GM18951 (cell line): Measurements from ENCODE around the gene MRPL3.

Experiments used
- POLR2A ChIP-seq: IDR thresholded peaks from 4 replicates; pipeline ENCODE4 v1.6.1; 2011; ENCODE audit warnings: mild to moderate bottlenecking; ENCODE audit not compliant: insufficient read length, insufficient read depth; ENCODE audit errors: extremely low read depth
- in situ Hi-C: fragments of 300-500 bp; cut with MboI; formaldehyde crosslinking; loops from one replicate; pipeline ENCODE4 v1.12.0; 2022; ENCODE audit warnings: low sequenced_read_pairs, mixed read lengths, inconsistent platforms; ENCODE audit not compliant: unreplicated experiment

MRPL3 gene

DNA sequence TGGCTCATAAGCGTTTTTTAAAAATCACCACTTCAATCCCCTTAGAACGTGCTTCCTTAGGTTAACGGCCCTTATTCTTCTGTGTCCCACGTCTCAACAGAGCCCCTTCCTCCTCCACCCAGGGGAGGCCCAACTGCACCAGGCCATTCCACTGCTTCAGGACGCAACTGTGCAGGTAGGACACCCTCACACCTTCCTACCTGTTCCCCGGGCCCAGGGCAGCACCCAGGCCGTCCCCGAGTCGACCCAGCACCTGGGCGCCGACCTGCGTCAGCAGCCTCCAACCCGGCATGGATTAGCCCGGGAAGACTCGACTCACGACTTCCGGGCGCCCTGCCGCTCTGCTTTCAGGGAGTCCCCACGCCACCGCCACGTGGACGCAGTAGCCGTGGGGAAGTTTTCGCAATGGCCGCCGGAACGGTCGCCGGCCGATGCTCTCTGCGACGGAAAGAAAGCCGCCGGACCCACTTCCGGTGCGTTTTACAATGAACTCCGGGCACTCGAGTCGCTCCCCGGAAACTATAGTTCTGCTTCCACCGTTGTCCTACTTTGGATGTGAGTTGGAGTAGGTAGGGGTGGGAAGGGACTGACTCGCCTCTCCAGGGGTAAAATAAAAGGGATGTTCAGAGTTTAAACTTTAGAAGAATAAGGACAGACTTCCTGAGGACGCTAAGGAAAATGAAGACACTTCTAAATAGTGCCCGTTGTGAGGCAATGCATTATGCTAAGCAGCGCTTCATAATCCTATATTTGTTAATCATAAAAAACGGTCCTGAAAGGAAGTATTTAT, at the start of gene MRPL3:
TSS of gene MRPL3 (minus strand) at position 442 of the 790 bp plus-strand sequence. CDS start at position 292, 150 bp downstream.
- in situ Hi-C loops: no loop called here
- TF ChIP-seq POLR2A: peak; percentile 74

DNA sequence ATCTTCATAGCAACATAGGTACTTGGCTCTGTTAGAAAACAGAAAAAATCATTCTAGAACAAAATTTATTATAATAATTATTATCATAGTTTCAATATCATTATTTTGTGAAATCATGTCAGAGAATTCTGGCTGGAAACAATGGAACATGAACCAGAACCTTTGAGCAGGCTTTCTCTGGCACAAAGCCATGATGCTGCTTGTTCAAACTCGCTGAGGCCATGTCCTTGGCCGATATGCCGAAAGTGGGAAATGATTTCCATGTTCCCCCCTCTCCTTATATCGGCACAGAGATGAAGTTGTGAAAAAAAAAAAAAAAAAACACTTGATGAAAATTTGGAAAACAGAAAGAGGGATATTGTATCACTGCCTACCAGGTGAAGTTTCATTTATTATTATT, 49.0 kb upstream of the MRPL3 start:
- in situ Hi-C loops: no loop called here
- no peak for TF ChIP-seq POLR2A

DNA sequence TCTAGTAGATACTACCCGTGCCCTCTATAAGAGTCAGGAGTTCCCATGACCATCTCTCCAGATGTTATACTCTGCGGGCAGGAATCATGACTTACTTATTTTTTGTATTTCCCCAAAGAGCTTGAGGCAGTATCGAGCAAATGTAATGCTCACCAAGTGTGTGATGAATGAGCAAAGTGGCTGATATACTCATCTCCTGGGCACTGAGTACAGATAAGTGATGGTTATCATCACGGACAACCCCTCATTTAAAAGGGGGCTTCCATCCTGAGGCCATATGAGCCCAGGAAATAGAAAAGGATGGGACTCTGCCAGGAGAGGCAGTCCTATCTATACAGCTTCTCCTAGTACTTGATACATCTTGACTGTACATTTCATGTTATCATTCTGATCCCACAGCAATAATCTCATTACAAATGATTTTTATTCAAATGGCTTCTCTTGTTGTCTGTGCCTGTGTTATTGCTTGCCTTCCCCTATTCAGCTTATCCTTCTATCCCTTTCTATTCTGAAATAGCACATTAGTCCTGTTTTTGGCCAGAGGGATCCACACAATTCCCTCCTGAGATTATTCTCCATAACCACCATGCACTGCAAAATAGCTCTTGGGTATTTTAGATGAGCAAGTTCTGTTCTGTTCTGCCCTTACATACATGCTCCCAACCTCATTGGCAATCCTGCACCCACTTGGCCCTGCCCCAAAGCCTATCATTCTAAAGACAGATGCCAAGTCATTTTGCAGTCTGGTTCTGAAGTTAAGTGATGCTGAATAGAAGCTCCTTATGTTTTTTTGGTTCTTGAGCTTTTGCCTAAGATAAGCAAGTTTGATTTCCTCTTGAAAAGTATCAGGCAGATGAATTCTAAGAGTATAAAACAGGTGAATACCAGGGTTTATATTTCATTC, 48.0 kb upstream of the MRPL3 start:
- in situ Hi-C loops: no loop called here
- TF ChIP-seq POLR2A: no peak

DNA sequence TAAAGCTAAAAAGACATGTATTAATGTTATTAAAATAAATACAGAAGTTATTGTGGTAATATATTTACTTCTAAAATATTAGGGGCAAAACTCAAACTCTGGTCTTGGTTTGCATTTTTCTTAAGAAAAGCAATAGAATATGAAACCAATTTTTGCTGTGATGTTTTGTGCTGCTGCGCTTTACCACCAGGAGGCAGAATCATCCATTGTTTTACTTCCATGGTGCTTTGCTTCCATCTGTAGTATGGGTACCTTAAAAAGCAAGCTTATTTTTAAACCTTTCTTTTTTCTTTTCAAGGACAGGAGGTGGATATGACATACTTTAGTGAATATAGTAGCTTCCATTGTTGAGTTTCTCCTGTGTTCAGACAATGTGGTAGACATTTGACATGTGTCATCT, 46.6 kb upstream of the MRPL3 start:
- in situ Hi-C loops: loop anchor here (25.0 kb wide), 2 partner anchors 463 to 638 kb away; no protein-coding TSS in a partner anchor

DNA sequence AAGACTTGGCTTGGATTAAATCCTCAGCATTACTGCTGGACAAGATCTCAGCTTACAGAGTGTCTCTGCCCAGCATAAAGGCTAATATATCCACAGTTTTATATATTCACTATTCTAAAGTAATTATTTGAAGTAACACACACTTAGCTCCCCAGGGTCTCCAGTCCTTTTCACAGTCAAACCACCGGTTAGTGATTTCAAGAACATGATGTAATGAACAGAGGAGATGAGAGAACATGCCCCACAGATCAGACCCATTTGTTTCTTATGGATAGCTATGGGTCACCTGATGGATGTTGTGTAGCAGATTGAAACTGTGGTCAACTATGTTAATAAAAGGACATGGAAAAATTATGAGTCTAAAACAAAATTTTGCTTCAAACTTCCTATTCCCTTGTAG, 44.8 kb upstream of the MRPL3 start:
- TF ChIP-seq POLR2A: no peak
- in situ Hi-C loops: loop anchor here (25.0 kb wide), 2 partner anchors 465 to 640 kb away; no protein-coding TSS in a partner anchor

More for the DNA sequence above, 46.6 kb upstream of the MRPL3 start:
- no peak for TF ChIP-seq POLR2A

DNA sequence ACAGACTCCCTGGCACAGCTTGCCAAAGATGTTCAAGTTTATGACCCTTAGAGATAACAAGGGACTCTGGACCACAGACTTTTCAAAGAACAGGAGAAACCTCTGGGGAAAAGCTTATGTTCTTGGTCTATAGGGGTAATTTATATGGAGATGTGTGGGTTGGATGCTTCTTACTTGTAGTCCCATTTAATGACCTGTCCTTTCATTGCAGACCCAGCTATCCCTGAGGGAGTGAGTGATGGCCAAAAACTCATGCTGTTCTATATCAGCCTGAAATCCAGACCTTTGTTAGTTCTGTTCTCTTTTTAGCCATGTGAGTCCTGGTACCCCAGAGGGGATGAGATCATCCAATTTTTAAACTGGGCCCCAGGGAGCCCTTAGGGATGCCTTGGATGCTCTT, 43.7 kb upstream of the MRPL3 start:
- in situ Hi-C loops: loop anchor here (25.0 kb wide), 2 partner anchors 466 to 641 kb away; no protein-coding TSS in a partner anchor

DNA sequence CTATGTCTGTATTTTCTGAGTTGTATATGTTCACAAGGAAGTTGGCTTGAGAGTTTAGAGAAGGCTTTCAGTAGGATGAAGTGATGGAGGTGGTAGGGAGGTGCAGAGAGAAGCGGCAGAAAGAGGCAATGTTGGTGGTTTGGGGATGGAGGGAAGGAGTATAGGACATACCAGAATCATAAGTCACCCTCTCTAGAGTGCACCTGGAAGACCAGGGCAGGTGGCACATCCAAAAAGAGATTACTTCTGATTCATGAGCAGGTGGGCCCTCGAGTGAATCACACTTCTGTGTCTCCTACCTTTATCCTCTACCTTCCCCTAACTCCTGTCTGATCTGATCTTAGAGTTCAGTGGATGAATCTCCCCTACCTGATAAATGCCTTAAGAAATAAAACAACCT, 41.8 kb upstream of the MRPL3 start:
- in situ Hi-C loops: loop anchor here (25.0 kb wide), 2 partner anchors 468 to 643 kb away; no protein-coding TSS in a partner anchor
- no peak for TF ChIP-seq POLR2A

More for the DNA sequence above, 43.7 kb upstream of the MRPL3 start:
- no peak for TF ChIP-seq POLR2A

DNA sequence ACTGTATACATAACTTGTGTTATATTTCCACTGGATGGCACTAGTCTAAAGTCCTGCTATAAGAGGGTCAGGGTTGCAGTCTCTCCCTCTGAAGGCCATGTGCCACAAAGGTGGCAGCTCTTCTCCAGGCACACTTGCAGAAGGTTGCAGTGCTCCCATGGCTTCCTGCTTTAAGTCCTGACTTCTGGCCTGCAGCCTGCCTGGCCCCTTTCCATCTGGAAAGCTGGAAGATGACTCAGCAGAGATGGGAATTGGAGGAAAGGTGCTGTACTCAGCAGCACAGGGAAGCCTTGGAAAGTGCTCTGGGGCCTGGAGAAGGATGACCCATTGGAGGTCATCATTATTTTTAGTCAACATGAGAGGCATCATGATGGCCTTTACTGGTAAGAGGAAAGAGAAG, 40.9 kb upstream of the MRPL3 start:
- no peak for TF ChIP-seq POLR2A
- in situ Hi-C loops: loop anchor here (25.0 kb wide), 2 partner anchors 469 to 644 kb away; no protein-coding TSS in a partner anchor

DNA sequence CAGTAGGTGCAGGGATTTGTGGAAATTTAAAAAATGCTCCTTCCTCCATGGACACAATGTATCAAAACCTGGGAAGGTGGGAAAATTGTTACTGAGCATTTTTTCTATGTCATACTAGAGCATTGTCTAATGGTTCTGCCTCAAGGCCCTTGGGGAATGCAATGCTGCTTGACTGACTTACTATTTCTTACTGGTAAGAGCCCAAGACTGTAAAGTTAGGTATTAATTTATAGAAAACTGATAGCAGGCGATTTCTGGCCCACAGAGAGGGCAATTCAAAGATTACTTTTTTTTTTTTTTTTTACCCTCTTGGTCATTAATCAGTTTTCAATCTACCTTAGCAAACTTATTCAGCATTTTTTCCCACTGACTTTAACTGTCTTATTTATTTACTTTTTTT, 38.5 kb upstream of the MRPL3 start:
- TF ChIP-seq POLR2A: no peak
- in situ Hi-C loops: loop anchor here (25.0 kb wide), 2 partner anchors 471 to 646 kb away; no protein-coding TSS in a partner anchor

DNA sequence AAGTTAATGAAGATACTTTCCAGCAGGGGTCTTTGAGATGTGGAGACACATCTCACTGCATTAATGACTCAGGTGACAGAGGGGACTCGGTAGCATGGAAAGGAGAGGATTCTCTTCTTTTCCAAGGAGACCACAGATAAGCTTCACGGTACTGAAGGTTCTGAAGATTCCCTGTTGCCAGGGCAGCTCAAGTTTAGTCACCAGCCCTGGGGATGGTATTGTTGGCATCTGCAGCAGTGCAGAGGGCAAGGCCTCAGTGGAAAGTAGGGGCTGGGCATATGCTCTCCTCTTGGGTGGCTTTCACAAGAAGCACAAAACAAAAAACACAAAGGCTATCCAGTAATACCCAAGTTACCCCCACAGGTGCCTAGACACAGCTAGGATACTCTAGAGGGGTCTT, 38.0 kb upstream of the MRPL3 start:
- in situ Hi-C loops: loop anchor here (25.0 kb wide), 2 partner anchors 471 to 646 kb away; no protein-coding TSS in a partner anchor
- no peak for TF ChIP-seq POLR2A

DNA sequence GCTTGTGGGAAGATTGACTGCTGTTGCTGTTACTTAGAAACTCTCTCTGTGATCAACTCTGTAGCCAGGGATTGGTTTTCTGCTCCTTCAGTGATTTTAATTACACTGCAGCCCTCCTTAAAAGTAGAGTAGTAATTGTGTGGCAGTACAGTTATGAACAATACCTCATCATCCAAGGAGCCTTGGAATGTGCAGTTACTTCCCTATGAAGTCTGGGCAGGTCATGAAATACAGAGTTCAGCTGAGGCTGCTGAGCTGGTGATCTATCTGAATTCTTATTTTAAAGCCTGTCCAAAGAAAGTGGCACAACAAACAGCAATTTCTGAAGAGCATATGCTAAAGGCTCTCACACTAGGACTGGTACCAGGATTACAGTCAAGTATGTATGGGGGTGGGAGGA, 37.4 kb upstream of the MRPL3 start:
- no peak for TF ChIP-seq POLR2A
- in situ Hi-C loops: loop anchor here (25.0 kb wide), 2 partner anchors 472 to 647 kb away; no protein-coding TSS in a partner anchor

DNA sequence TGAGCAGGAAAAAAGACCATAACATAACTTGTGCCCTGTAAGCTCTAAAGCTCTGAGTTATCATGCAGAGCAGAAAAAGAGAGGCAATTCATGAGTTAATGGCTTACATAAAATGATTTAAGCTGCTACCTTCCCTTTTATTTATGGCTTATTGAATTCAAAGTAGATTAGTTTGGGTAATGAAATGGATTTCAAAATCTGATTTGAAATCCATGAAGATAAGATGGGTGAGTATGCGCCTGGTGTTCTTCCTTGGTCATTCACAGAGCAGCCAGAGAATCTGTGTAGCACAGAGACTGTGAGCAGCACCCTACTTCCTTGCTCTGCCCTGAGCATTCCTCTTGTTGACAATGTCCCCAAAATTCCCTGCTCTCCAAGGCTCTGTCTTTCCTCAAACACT, 36.2 kb upstream of the MRPL3 start:
- TF ChIP-seq POLR2A: no peak
- in situ Hi-C loops: loop anchor here (25.0 kb wide), 2 partner anchors 473 to 648 kb away; no protein-coding TSS in a partner anchor

DNA sequence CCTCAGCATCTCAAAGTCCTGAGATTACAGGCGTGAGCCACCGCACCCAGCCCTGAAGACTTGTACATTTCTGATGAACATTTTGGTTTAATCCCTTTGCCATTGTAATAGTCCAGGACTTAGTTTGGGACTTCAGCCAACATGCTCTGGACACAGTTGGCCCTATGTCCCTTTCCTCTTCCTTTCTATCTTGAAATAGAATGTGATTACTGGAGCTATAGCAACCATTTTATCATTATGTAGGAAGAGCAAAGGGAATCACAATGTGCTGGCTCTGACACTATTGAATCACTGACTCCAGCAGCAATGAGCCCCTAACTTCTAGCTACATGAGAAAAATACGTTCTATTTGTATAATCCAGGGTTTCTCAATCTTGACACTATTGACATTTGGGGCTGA, 34.8 kb upstream of the MRPL3 start:
- no peak for TF ChIP-seq POLR2A
- in situ Hi-C loops: loop anchor here (25.0 kb wide), 2 partner anchors 475 to 650 kb away; no protein-coding TSS in a partner anchor

DNA sequence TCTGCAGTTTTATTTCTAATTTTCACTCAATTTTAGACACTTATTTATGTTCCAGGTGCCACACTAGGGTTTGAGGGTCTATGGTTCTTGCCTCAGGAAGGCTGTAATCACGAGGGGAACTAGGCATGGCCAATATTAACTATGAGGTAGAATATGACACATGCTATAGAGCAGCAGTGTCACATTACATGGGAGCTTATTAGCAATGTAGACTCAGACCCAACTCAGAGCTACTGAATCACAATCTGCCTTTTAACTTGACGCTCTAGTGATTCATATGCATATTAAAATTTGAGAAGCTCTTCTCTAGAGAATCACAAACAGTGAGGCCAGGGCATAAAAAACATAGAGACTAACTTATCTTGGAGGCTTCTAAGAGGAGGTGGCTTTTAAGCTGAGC, 32.8 kb upstream of the MRPL3 start:
- in situ Hi-C loops: loop anchor here (25.0 kb wide), 2 partner anchors 477 to 652 kb away; no protein-coding TSS in a partner anchor

More for the DNA sequence above, 32.8 kb upstream of the MRPL3 start:
- no peak for TF ChIP-seq POLR2A
